PC-9 (cell line): ENCODE results near the gene SULT1C3.

Experiments
- EZH2 ChIP-seq: fragments of 200-600 bp; sonication (generic); IDR thresholded peaks from 2 replicates; pipeline ENCODE4 v1.8.0; 2017; ENCODE audit warnings: antibody characterized with exemption, low read depth
- TF ChIP-seq, protein P1 (sequence below): fragments of 200-600 bp; sonication (generic); conservative IDR thresholded peaks from 2 replicates; pipeline ENCODE4 v1.6.1; 2017; ENCODE audit warnings: mixed run types, antibody characterized with exemption, mild to moderate bottlenecking, moderate library complexity

DNA sequence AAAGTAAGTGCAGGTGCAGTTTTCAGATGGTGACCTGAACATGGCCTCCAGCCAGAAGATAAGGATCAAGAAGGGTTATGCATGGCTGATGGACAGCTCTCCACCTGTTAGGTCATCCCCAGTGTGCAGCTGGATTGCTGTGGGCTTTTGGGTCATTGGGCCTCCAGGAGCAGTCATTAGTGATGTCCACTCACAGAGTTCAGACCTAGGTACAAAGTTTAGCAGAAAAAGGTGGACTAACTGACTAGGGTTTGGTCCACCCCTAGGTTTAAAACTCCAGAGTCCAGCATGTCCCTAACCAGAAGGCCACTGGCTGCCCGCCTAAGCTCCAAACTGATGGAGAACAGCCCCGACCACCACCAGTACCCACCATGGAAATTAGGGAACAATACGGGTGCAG is 30.6 kb downstream of the SULT1C3 start:
- TF ChIP-seq, protein P1, sequence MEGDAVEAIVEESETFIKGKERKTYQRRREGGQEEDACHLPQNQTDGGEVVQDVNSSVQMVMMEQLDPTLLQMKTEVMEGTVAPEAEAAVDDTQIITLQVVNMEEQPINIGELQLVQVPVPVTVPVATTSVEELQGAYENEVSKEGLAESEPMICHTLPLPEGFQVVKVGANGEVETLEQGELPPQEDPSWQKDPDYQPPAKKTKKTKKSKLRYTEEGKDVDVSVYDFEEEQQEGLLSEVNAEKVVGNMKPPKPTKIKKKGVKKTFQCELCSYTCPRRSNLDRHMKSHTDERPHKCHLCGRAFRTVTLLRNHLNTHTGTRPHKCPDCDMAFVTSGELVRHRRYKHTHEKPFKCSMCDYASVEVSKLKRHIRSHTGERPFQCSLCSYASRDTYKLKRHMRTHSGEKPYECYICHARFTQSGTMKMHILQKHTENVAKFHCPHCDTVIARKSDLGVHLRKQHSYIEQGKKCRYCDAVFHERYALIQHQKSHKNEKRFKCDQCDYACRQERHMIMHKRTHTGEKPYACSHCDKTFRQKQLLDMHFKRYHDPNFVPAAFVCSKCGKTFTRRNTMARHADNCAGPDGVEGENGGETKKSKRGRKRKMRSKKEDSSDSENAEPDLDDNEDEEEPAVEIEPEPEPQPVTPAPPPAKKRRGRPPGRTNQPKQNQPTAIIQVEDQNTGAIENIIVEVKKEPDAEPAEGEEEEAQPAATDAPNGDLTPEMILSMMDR: no peak
- no peak for TF ChIP-seq EZH2
